GM18511 (cell line): ENCODE results near the gene CCDC136.
A peak's percentile ranks its signal among the peaks of the same experiment; 100 is the strongest.

ENCODE experiments used
- ATAC-seq: cut with Tn5 transposase; IDR thresholded peaks from one replicate; pipeline ENCODE4 v1.9.1; 2021; ENCODE audit warnings: mild to moderate bottlenecking, moderate library complexity; ENCODE audit not compliant: unreplicated experiment

CCDC136 gene

GRCh38 chr7:128791121-128791971 is at the start of gene CCDC136:
Gene CCDC136 (plus strand): TSS chr7:128791968. CDS start chr7:128792412, 444 bp downstream.
- peak; percentile 90 for ATAC-seq

GRCh38 chr7:128742206-128742605 is 49.6 kb upstream of the CCDC136 start:
- ATAC-seq: no peak

GRCh38 chr7:128743112-128743772 is 48.5 kb upstream of the CCDC136 start:
- ATAC-seq: no peak

GRCh38 chr7:128744366-128744905 is 47.3 kb upstream of the CCDC136 start:
- ATAC-seq: no peak

GRCh38 chr7:128745706-128746105 is 46.1 kb upstream of the CCDC136 start:
- ATAC-seq: no peak

- ATAC-seq: no peak
Measured at GRCh38 chr7:128747327-128748079, 44.3 kb upstream of the CCDC136 start.

GRCh38 chr7:128752251-128752650 is 39.5 kb upstream of the CCDC136 start:
- no peak for ATAC-seq

- ATAC-seq: no peak
Measured at GRCh38 chr7:128755075-128755818, 36.5 kb upstream of the CCDC136 start.

- ATAC-seq: no peak
Measured at GRCh38 chr7:128755819-128756476, 35.8 kb upstream of the CCDC136 start.

- ATAC-seq: no peak
Measured at GRCh38 chr7:128757203-128757602, 34.6 kb upstream of the CCDC136 start.

- ATAC-seq: no peak
Measured at GRCh38 chr7:128758553-128758952, 33.2 kb upstream of the CCDC136 start.

GRCh38 chr7:128759242-128759641 is 32.5 kb upstream of the CCDC136 start:
- ATAC-seq: no peak

GRCh38 chr7:128763541-128763940 is 28.2 kb upstream of the CCDC136 start:
- ATAC-seq: no peak

GRCh38 chr7:128767475-128768110 is 24.2 kb upstream of the CCDC136 start:
- ATAC-seq: no peak

- ATAC-seq: no peak
Measured at GRCh38 chr7:128770233-128770632, 21.5 kb upstream of the CCDC136 start.

- no peak for ATAC-seq
Measured at GRCh38 chr7:128773604-128774003, 18.2 kb upstream of the CCDC136 start.

- no peak for ATAC-seq
Measured at GRCh38 chr7:128774029-128774689, 17.6 kb upstream of the CCDC136 start.

GRCh38 chr7:128774921-128775320 is 16.8 kb upstream of the CCDC136 start:
- ATAC-seq: no peak
